Amniotic epithelial cell (primary cell): ENCODE measurements around the gene TMEM94.
"Not testable (repeated sequence)": the region's sequence is repeated elsewhere in the genome, so short reads cannot be mapped to it uniquely, and the experiment has no call there.

Experiments used
- DNase-seq: peaks from one replicate; pipeline ENCODE4 v3.0.0-alpha.2; 2010; ENCODE audit warnings: low read depth

Gene TMEM94

DNA sequence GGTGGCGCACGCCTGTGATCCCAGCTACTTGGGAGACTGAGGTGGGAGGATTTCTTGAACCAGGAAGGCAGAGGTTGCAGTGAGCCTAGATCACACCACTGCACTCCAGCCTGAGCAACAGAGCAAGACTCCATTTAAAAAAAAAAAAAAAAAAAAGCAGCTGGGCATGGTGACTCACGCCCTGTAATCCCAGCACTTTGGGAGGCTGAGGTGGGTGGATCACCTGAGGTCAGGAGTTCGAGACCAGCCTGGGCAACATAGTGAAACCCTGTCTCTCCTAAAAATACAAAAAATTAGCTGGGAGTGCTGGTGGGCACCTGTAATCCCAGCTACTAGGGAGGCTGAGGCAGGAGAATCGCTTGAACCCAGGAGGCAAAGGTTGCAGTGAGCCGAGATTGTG, 10.5 kb upstream of the TMEM94 start:
- not testable (repeated sequence) for DNase-seq

DNA sequence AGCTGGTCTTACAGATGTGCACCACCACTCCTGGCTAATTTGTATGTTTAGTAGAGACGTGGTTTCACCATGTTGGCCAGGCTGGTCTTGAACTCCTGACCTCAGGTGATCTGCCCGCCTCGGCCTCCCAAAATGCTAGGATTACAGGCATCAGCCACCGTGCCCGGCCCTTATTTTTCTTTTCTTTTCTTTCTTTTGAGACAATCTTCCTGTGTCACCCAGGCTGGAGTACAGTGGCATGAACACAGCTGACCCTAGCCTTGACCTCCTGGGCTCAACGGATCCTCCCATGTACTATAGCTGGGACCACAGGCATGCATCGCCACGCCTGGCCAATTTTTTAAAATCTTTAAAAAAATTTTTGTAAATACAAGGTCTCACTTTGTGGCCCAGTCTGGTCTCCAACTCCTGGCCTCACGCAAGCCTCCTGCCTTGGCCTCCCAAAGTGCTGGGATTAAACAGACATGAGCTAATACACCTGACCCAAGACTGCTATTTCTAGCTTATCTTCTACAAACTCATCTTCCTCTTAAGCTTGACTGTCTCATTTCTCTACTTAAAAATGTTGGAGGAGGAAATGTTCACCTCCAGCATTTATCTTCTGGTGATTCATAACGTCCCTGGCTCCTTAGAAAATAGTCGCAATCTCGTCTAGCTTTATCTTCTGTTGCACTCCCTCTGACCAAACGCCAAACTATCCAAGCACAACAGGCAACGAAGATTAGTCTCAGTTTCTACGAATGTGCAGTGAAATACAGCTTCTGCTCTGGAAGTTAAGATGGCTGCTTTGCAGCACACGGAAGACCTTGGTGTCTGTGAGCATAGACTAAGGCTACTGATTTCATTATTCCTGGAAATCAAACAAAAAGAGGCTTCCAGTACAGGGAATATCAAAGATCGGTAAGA, 8.2 kb upstream of the TMEM94 start:
- DNase-seq, result peak; percentile 90

- DNase-seq, result no peak
These were observed 6.2 kb upstream of the TMEM94 start for GRCh38 chr17:75450270-75450669.

GRCh38 chr17:75454193-75454592, 2.2 kb upstream of the TMEM94 start:
- no peak for DNase-seq

GRCh38 chr17:75454672-75455071, 1.8 kb upstream of the TMEM94 start:
- not testable (repeated sequence) for DNase-seq

DNA sequence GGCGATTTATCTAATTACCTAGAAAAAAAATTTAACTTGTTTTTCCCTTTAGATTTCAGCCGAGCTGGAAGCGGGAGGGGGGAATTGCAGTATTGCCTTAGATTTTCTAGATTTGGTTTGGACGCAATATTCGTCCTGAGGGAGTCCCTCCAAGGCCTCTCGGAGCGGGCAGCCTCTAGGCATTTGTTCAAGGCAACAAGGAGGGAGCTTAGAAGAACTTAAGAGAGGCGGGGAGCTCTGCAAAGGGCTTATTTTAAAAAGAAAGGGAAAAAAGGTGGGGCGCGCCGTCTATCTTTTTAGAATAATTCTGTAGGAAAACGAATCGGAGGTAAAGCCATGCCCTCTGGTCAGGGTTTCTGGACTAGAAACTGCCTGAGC, 407 bp upstream of the TMEM94 start:
- DNase-seq, result no peak

GRCh38 chr17:75457047-75457654, 716 bp downstream of the TMEM94 start:
- DNase-seq, result no peak

GRCh38 chr17:75459246-75459589, 2.8 kb downstream of the TMEM94 start:
- DNase-seq, result no peak

- peak; percentile 70 for DNase-seq
These were observed 3.3 kb downstream of the TMEM94 start for GRCh38 chr17:75459590-75460267.

DNA sequence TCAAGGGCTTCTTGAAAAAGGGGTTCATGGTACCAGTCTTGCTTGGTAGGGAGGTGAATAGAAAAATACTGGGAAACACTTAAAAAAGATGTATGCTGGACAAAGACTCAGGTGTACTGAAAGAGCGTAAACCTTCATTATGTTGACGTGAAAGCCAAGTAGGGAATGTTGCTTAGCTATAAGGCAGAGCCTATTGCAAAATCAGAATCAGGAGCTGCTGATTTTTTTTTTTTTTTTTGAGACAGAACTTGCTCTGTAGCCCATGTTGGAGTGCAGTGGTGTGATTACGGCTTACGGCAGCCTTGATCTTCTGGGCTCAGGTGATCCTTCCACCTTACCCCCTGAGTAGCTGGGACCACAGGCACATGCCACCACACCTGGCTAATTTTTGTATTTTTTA, 3.9 kb downstream of the TMEM94 start:
- peak; percentile 36 for DNase-seq

DNA sequence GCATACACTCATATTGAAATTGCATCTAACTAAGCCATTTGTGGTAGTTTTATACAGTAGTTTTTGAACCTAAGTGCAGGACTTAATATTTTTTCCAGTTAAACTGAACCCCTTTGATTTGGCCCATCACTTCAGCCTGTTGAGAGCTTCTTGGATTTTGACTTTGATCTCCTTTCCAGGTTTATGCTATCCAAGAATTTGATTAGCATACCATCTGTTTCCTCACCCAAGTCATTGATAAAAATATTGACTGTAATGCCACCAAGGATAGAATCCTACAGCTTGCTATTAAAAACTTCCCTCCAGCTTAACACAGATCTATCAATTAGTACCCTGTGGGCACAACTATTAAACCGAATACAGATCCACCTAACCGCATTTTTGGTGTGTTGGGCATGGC, 7.2 kb downstream of the TMEM94 start:
- DNase-seq, result no peak

DNA sequence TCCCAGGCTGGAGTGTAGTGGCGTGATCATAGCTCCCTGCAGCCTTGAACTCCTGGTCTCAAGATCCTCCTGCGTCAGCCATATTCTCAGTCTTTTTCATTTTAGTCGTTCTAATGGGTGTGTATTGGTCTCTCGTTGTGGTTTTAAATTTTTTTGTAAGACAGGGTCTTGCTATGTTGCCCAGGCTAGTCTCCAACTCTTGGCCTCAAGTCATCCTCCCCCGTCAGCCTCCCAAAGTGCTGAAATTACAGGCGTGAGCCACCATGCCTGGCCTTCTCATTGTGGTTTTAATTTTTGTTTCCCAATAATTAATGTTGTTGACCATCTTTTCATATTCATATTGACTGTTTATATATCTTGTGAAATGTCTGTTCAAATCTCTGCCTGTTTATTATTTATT, 8.6 kb downstream of the TMEM94 start:
- no peak for DNase-seq

- no peak for DNase-seq
These were observed 11.9 kb downstream of the TMEM94 start for GRCh38 chr17:75468291-75468754.

GRCh38 chr17:75468779-75469373, 12.4 kb downstream of the TMEM94 start:
- DNase-seq, result no peak

DNA sequence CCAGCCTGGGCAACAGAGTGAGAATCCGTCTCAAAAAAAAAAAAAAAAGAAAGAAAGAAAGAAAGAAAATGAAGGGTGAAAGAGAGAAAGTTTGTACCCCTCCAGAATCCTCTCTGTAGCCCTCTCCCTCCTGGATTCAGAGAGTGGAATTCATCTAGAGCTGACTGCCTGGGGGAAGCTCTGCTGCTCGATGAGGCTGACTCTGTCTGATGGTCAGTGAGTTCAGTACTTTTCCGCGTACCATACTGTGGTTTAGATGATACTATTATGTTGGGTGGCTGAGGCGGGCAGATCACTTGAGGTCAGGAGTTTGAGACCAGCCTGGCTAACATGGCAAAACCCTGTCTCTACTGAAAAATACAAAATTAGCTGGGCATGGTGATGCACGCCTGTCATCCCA, 14.8 kb downstream of the TMEM94 start:
- no peak for DNase-seq

- no peak for DNase-seq
These were observed 15.7 kb downstream of the TMEM94 start for GRCh38 chr17:75472119-75472518.

GRCh38 chr17:75473246-75473645, 16.8 kb downstream of the TMEM94 start:
- DNase-seq, result no peak

GRCh38 chr17:75474736-75475135, 18.3 kb downstream of the TMEM94 start:
- no peak for DNase-seq

- DNase-seq, result no peak
These were observed 18.9 kb downstream of the TMEM94 start for GRCh38 chr17:75475144-75475835.

- no peak for DNase-seq
These were observed 19.4 kb downstream of the TMEM94 start for GRCh38 chr17:75475851-75476250.

DNA sequence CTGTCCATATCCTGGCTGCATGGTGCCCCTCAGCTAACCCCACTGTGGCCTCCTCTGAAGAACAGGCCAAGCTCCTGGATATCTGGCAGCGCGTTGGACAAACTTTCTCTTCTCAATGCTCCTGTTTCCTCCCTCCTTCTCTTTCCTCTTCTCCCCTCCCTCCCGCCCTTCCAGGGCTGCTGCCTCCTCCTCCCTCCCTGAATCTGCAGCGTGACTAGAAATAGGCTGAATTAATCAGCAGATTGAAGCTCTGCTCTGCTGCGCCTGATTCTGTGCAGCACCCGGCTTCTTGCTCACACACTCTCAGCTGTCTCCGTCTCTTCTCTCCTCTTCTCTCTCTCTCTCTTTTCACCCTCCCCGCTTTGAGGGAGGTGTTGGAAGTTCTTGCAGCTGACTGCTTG, 19.8 kb downstream of the TMEM94 start:
- peak; percentile 21 for DNase-seq
